ENCODE measurements around the gene ARVCF.
"Not testable (repeated sequence)": the region's sequence is repeated elsewhere in the genome, so short reads cannot be mapped to it uniquely, and the experiment has no call there.

The ARVCF gene

DNA sequence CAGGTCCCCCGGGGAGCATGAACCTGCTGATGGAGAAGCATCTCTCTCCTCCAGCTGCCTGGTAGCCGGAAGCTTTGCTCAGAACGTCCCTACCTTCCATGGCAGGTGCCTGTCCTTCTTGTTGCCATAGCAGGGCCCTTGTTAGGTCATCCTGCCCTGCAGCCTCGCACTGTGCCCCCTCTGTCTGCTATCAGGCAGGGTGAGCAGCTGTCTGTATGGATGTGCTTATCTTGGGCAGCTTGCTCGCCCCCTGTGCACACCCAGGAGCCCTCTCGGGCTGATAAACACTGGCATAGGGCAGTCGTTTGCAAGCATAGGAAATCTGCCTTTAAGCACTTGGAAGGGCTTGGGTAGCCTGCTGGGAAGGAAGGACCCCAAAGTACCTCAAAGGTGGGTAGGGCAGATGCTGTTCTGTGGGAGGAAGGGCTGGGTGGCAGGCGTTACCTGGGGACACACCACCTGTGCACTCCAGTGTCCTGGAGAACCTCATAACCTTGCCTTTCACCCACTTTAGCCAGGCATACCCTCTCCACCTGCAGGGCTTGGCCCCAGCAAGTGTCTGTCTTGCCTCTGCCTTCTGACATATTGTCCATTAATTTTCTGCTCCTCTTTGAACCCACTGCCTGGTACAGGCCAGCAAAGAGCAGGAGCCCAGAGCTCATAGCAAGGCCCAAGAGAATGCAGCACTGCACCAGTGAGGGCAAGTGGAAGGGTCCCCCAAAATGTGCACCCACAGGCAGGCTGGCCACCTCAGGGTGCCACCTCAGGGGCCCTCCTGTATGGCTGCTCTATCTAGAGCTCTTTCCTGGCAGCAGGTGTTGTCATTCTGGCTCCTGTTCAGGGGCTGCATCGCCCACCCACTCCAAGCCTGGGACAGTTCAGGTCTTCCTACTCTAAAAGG lies 83.0 kb downstream of the ARVCF start:
- DNase-seq (ENCODE audit: low read depth in 1 of 2, low spot score in 1 of 2), result no peak
- no peak for TF ChIP-seq JUND (IDR thresholded peaks at IDR 0.05; ENCODE audit: low read depth)
- in situ Hi-C loops (cut with HindIII; ENCODE audit: low pct_unique_long_range_greater_than_20kb, low sequenced_read_pairs), result no loop called here

DNA sequence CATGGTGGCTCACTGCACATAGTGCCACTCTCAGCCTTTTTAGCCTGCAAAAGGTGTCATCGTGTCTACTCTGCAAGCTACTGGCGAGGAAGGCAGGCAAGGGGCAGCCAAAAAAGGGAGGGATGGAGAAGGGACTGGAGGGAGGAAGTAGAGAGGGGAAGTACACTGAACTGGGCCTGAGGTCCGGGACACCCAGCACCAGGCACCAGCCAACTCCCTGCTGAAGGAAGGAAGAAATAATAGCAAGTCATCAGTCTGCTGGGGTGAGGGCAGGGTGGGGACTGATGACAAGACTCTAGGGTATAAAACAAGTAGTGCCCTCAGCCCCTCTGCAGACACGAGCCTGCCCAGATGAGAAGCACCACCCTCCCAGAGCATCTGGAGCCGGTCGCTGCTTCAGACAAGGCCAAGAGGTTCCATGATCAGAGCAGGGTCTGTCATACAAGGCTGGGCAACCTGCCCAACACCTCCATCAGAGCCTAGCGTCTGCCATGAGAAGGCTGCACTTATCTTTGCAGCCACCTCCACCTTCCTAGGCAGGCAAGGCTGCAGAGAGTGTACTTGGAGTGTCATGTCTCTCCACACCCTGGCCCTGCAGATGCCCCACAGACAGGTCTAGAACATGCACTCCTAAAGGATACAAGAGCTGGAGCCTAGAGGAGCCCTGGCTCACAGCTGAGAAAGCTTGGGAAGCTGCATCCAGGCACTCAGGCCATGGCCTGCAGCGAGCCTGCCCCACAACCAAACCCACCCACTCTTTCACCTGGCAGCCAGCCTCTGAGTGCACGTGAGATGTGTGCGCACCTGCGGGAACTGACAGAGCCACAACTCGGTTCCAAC lies 84.0 kb downstream of the ARVCF start:
- in situ Hi-C loops (cut with HindIII; ENCODE audit: low pct_unique_long_range_greater_than_20kb, low sequenced_read_pairs), result no loop called here
- no peak for DNase-seq (ENCODE audit: low read depth in 1 of 2, low spot score in 1 of 2)
- TF ChIP-seq JUND (IDR thresholded peaks at IDR 0.05; ENCODE audit: low read depth), result no peak

DNA sequence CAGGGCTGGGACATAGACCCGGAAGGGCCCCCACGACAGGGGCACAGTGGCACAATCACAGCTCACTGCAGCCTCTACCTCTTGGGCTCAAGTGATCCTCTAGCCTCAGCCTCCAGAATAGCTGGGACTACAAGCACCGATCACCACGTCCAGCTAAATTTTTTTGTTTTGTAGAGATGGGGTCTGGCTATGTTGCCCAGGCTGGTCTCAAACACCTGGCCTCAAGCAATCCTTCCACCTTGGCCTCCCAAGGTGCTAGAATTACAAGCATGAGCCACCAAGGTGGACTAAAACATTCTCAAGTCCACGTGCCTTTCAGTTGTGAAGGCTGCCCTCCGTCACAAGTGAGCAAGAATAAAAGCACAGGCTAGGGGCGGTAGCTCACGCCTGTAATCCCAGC lies 85.1 kb downstream of the ARVCF start:
- in situ Hi-C loops (cut with HindIII; ENCODE audit: low pct_unique_long_range_greater_than_20kb, low sequenced_read_pairs), result no loop called here
- TF ChIP-seq JUND (IDR thresholded peaks at IDR 0.05; ENCODE audit: low read depth), result no peak
- DNase-seq (ENCODE audit: low read depth in 1 of 2, low spot score in 1 of 2), result no peak

DNA sequence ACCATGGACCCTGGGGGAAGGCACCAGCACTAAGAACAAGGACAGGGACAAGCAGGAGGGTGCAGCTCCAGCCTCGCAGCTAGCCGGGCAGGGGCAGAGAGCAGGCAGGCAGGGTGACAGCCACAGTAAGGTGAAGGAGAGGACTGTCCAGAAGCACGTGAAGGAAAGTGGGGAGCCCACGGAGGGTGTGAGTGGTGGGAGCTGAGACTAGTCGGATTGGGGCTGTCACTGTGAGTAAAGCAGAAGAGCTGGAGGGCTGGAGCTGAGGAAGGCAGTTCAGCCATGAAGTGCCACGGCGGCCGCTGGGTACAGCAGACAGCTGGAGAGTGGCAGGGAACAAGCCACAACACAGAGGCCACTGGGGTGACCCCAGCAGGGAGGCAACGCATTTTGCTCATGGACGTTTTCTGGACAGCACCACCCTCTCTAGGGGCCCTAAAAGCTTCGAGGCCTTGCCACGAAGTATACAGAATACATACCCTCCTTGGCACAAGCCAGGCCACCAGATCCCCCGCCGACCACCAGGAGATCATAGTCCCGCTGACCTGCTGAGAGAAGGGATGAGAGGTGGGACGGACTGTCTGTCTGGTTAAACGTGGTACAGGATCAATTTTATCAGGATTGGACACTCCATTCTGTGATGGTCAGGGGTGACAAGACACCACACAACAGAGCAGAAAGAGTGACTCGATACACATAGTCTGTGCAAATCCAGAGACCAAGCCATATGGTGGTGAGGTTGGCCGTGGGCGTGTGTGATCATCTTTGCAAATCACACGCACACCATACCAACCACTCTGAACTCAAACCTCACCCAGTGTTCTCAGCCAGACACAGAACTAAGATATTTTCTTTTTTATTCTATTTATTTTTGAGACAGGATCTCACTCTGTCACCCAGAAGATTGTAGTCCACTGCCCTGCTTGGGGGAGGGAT lies 85.8 kb downstream of the ARVCF start:
- no peak for TF ChIP-seq JUND (IDR thresholded peaks at IDR 0.05; ENCODE audit: low read depth)
- DNase-seq (ENCODE audit: low read depth in 1 of 2, low spot score in 1 of 2), result no peak
- in situ Hi-C loops (cut with HindIII; ENCODE audit: low pct_unique_long_range_greater_than_20kb, low sequenced_read_pairs), result no loop called here

- no peak for TF ChIP-seq JUND (IDR thresholded peaks at IDR 0.05; ENCODE audit: low read depth)
- in situ Hi-C loops (cut with HindIII; ENCODE audit: low pct_unique_long_range_greater_than_20kb, low sequenced_read_pairs), result no loop called here
- no peak for DNase-seq (ENCODE audit: low read depth in 1 of 2, low spot score in 1 of 2)
These were observed 86.8 kb downstream of the ARVCF start for GRCh38 chr22:19929586-19930550.

DNA sequence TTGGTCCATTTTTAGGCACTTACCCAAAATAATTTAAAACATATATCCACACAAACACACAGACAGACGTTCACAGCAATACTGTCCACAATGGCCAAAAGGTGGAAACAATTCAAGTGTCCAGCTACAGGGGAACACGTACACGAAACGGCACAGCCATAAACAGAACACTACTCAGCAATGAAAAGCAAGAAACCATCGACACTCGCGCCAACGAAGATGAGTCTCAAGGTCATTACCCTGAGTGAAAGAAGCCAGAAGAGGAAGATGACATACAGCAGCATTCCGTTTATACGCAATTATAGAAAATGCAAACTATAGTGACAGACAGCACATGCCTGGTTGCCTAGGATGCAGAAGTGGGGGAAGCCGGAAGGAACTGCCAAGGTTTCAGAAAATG lies 88.4 kb downstream of the ARVCF start:
- in situ Hi-C loops (cut with HindIII; ENCODE audit: low pct_unique_long_range_greater_than_20kb, low sequenced_read_pairs), result no loop called here
- no peak for TF ChIP-seq JUND (IDR thresholded peaks at IDR 0.05; ENCODE audit: low read depth)
- DNase-seq (ENCODE audit: low read depth in 1 of 2, low spot score in 1 of 2), result no peak

DNA sequence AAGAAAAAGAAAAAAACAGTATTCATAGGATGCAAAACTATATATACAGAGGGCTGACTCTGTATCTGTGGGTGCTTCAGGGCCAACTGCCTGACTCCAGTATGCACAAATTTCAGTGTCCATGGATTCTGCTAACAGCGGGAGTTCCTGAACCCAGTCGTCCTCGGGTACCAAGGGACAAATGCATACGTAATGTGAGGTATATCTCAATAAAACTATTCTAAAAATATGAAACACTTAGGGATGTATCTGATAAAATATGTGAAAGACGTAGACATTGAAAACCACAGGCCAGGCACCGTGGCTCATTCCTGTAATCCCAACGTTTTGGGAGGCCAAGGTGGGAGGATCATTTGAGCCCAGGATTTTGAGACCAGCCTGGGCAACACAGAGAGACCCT lies 88.9 kb downstream of the ARVCF start:
- no peak for DNase-seq (ENCODE audit: low read depth in 1 of 2, low spot score in 1 of 2)
- in situ Hi-C loops (cut with HindIII; ENCODE audit: low pct_unique_long_range_greater_than_20kb, low sequenced_read_pairs), result no loop called here
- no peak for TF ChIP-seq JUND (IDR thresholded peaks at IDR 0.05; ENCODE audit: low read depth)

DNA sequence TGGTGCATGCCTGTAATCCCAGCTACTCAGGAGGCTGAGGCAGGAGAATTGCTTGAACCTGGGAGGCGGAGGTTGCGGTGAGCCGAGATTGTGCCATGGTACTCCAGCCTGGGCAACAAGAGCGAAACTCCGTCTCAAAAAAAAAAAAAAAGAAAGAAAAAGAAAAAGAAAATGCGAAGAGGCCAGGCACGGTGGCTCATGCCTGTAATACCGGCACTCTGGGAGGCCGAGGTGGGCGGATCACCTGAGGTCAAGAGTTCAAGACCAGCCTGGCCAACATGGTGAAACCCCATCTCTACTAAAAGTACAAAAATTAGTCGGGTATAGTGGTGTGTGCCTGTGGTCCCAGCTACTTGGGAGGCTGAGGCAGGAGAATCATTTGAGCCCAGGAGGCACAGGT lies 90.6 kb downstream of the ARVCF start:
- in situ Hi-C loops (cut with HindIII; ENCODE audit: low pct_unique_long_range_greater_than_20kb, low sequenced_read_pairs), result not testable (repeated sequence)

DNA sequence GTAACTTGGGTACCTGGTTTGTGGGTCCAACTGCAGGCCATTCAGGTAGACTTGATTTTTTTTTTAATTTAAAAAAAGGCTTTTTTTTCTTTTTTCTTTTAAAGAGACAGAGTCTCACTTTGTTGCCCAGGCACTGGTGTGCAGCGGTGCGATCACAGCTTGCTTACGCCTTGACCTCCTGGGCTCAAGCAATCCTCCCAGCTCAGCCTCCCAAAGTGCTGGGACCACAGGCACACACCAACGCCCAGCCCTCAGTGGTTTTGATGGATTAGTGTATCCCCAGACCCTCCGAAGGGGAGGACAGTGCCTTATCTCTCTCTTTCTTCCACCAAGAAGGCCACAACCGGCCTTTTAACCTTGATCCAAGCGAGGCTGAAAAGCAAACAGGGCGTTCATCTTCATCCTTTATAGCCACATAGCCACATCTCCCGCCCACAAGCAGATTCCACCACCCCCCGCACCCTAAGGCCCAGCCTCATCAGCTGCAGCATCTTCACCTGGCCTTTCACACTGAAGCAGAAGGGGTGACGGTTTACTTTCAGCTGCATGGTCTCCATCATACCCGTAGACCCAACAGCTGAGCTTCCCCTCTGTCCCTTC lies 92.6 kb downstream of the ARVCF start:
- in situ Hi-C loops (cut with HindIII; ENCODE audit: low pct_unique_long_range_greater_than_20kb, low sequenced_read_pairs), result no loop called here
- TF ChIP-seq JUND (IDR thresholded peaks at IDR 0.05; ENCODE audit: low read depth), result no peak
- DNase-seq (ENCODE audit: low read depth in 1 of 2, low spot score in 1 of 2), result no peak

More for the DNA sequence above, 90.6 kb downstream of the ARVCF start:
- not testable (repeated sequence) for DNase-seq (ENCODE audit: low read depth in 1 of 2, low spot score in 1 of 2)

DNA sequence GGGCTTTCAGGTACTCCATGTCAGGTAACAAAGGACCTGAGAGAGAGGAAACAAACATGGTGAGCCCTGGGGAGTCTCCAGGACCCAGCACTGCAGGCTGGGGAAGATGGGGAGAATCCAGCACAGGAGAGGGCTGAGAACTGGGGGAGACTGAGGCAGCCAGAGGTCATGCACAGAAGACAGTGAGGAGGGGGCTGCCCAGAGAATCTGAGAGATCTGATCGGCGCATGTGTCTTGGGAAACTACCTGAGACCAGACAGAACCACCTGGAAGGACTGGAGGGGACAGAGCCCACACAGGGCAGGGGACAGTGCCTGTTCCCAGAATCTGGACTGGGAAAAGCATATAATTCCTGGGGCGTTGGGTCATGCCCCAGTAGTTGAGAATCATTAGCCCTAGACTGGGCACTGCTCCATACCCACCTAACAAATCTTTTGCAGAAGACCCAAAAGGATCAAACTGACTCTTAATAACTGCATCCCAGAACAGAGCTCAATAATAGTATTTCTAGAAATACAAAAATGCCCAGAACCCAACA lies 95.0 kb downstream of the ARVCF start:
- DNase-seq (ENCODE audit: low read depth in 1 of 2, low spot score in 1 of 2), result no peak
- no peak for TF ChIP-seq JUND (IDR thresholded peaks at IDR 0.05; ENCODE audit: low read depth)
- in situ Hi-C loops (cut with HindIII; ENCODE audit: low pct_unique_long_range_greater_than_20kb, low sequenced_read_pairs), result no loop called here
